NOMO-1 (cell line): Measurements from ENCODE around the gene C1orf210.

ENCODE experiments used
- DNase-seq, 2 experiments: peaks; one replicate each; lab custom pipeline; 2025; ENCODE audit not compliant: unreplicated experiment in 2 of 2; lab: John Stamatoyannopoulos, UW

The C1orf210 gene

DNA sequence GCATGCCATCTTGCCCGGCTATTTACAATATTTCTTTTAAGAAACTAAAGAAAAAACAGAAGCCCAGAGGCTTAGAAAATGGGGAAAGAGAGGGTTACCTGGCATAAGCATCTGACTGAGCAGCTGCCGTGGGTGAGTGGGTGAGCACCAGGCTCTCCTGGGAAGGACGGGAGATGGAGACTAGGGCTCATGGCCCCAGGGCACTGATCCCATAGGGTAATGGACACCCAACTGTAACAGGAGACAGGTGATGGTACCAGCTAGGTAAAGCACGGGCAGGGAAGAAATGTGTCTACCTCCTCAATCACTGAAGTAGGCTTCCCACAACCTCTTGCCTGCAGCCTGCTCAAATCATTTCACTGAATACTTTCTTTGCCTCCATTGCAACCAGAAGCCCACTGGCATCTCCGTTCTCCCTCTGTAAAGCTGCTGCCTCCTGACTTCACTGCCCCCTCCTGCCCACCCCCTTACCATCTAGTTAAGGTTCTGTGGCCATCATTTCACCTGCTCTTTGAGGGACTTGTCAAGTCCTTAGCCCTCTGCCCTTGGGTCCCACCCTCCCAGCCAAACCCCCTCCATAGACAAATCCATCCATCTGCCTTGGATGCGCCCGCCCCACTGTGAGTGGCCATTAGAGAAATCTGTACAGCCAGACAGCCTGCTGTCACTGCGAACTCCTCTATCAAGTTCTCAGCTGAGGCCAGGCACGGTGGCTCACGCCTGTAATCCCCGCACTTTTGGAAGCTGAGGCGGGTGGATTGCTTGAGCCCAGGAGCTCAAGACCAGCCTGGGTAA, 9.4 kb downstream of the C1orf210 start:
- no peak for DNase-seq

DNA sequence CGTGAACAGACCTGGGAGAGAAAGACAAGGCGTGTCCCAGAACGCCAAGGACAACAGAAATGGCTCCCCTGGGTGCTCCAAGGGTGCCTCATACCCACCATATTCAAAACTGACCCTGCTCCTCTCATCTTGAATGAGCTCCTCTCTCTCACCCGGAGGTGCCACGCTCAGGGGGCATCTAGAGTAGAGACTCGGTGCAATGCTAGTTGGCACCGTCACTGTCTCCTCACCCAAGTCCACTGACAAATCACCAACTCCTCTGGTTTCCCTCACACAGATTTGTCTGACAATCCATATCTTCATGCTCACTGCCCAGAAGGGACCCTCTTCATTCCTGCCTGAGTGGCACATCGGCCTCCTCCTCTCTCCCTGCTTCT, 10.6 kb downstream of the C1orf210 start:
- no peak for DNase-seq

DNA sequence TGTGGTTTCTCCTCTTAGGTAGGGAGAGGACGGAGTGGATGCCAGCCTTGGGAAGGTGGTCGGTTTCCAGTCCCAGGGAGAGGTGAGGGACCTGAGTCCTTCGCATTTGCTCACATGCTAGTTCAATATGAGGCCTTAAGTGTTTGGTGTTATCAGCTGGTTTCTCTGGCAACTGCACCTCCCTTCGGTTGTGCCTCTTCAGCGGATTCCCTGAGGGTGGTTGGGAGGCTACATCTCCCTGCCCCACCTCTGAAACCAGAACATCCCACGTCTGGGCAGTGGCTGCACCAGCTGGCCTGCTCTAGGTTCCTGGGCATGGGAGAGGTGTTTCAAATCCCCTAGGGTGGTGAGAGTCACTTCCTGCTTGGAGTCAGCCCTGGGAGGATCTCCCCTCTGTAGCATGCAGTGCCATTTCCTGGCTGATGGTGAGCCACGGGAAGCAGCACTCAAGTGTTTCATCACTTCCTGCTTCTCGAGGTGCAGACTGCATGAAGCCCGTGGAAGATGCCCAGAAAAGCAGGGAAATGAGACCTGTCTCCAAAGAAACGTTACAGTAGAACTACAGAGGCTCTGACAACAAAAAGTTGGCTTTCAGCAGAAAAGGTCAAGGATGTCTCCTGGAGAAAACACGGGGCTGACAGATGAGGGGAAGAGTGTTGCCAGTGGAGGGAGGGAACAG, 11.1 kb downstream of the C1orf210 start:
- DNase-seq: peak; percentile 29 to 30

DNA sequence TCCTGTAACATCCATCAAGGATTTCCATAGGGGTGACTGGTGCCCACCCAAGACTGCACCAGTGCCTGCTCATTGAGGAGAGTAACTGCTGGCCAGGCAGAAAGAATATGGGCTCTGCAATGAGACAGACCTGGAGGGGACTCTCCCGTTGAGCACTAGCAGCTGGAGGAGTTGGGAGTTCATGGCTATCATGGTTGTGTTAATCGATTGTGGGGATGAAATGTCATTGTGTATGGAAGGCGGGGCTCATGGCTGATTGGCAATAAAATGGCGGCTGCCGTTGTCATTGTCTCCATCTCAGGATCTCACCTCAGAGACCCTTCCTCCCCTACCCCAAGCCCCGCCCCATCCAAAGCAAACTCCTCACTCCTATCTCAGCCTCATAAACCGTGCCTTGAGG, 11.7 kb downstream of the C1orf210 start:
- no peak for DNase-seq

- DNase-seq: no peak
Observed at GRCh38 chr1:43272576-43273571, 12.5 kb downstream of the C1orf210 start.

- DNase-seq: no peak
Observed at GRCh38 chr1:43272161-43272560, 13.2 kb downstream of the C1orf210 start.

GRCh38 chr1:43271186-43272118, 13.9 kb downstream of the C1orf210 start:
- no peak for DNase-seq

GRCh38 chr1:43270421-43271095, 14.8 kb downstream of the C1orf210 start:
- DNase-seq: no peak

DNA sequence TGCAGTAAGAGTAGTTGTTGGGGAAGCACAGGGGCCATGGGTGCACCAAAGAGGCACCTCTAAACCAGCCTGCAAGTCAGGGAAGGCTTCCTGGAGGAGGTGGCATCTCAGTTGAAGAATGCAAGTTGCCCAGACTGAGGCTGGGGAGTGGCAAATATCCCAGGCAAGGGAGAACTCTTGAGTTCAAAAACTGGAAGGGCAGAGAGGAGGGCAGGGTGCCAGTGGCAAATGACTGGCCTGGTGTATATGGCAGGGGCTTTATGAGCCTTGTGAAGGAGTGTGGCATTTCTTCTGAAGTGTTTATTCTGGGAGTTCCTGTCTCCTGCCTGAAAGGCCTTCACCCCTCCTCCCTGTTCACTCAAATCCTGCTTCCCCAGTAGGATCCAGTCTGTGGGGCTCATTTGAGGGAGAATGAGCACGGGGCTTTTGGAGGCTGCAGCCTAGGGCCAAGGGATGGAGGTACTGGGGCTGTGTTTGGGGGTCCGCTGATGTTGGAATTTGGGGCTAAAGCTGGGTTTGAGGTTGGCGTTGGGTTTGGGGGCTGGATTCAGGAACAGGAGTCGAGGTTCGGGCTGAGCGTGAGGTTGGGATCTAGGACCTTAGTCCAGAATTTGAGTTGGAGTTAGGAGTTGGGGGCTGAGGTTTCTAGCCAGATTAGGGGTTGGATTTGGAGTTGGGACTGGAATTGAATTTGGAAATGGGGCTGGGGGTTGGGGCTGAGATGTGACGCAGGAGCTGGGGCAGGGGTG, 15.6 kb downstream of the C1orf210 start, which contains the start of gene TMEM125:
TMEM125 (plus strand) TSS at position 357 of the 749 bp plus-strand sequence. CDS start 2,740 bp downstream, outside the sequence.
- no peak for DNase-seq

DNA sequence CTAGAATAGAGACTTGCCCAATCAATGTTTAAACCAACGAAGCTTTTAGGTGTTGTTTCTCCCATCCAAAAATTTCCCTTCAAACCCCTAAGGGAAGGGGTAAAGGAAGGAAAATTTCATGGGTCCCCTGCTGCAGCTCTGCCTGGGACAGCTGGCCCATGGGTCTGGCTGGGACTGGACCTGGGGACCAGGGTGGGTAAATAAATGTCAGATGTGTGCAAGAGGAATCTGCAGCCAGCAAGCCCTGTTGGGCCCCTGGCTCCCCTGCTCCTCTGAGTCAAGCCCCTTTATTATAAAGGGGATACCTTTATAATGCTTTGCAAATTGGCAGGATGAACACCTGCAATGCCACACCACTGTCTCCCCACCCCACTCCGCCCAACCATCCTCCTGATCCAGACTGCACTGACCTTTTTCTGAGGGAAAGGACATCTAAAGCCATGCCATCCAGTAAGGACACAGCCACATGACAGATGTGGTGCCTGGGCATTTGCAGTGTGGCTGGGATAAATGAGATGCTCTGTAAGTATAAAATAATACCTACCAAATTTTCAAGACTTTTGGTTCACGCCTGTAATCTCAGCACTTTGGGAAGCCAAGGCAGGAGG, 17.5 kb downstream of the C1orf210 start:
- DNase-seq: no peak

DNA sequence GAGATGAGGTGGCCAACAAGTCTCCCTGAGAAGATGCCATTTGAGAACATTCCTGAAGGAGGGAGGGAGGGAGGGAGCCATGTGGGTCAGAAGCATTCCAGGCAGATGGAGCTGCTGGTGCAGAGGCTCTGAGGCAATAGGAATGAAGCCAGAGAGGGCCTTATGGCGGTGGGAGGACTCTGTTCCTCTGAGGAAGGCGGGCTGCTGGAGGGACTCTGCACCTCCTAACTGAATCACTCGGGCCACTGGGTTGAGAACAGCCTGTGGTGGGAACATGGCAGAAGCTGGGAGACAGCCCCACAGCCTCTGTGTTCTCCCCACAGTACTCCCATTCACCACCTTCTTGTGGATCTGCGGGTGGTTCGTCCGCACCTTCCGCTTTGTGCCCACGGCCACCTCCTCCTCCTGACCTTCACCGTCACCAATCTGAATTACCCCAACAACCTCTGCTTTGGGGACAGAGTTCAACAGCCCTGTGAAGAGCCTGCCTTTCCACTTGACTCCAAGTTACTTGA, 18.0 kb downstream of the C1orf210 start:
- DNase-seq: no peak

DNA sequence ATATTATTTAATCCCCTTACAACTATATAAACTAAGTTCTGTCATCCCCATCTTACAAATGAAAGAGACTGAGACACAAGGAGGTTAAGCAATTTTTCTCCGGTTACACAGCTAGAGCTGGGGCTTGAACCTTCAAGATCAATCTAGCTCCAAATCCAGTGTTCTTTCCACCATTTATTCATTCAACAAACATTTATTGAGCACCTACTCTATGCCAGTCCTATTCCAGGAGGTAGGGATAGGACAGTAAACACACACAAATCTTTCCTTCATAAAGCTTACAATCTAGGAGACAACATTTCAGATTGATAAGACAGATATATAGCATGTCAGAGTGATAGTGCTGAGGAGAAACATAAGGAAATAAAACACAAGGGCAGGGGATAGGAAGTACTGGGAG, 18.5 kb downstream of the C1orf210 start:
- DNase-seq: no peak

GRCh38 chr1:43265431-43265830, 19.9 kb downstream of the C1orf210 start:
- DNase-seq: no peak

GRCh38 chr1:43258370-43258769, 27.0 kb downstream of the C1orf210 start:
- DNase-seq: no peak

- no peak for DNase-seq
Observed at GRCh38 chr1:43256675-43257570, 28.5 kb downstream of the C1orf210 start.

DNA sequence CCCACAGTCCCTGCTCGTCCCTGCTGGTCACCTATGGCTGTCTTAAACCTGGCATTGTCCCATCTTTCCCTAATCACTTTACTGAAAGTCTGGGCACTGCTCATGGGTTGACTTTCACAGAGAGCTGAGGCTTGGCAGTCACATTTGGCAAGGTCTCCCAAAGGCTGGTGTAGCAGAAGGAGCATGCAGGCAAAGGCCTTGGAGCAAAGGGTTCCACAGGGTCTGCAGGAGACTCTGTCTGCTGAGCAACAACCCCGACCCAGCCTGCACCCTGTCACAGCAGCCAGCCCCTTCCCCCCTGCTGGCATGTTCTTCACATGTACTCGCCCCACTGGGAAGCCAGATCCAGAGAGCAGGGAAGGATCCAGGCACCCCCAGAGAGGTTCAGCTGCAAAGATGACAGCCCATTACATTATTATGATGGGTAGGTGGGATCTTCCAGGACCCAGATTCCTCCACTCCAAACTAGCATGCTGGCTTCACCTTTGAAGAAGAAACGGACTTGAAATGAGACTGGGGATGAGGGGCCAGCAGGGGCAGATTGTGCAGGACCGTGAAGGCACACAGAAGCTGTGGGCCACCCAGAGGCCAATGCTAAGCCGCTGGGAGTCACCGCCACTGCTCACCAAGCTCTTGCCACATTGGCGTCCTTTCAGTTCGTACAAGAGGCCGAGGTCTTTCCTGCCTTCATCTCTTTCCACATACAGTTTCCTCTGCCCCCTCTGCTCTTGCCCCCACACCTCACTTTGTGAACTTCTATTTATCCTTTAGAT, 29.8 kb downstream of the C1orf210 start:
- no peak for DNase-seq
